Testis (tissue), 2 donors: ENCODE results near the gene ZNF83.

Experiments used
- POLR2A ChIP-seq: fragments of 450-650 bp; IDR thresholded peaks from one replicate; pipeline ENCODE4 v1.6.1; 2017; ENCODE audit warnings: antibody characterized with exemption, mild to moderate bottlenecking, moderate library complexity
- TF ChIP-seq, protein P1 (sequence below), 3 experiments: fragments of 450-650 bp in 2 of 3; fragments of 200-600 bp in 1 of 3; sonication (generic) in 1 of 3; IDR thresholded peaks; one replicate each; pipeline ENCODE4 v1.5.1; 2016 to 2019; ENCODE audit warnings: antibody characterized with exemption in 3 of 3, mild to moderate bottlenecking in 2 of 3, moderate library complexity in 1 of 3

DNA sequence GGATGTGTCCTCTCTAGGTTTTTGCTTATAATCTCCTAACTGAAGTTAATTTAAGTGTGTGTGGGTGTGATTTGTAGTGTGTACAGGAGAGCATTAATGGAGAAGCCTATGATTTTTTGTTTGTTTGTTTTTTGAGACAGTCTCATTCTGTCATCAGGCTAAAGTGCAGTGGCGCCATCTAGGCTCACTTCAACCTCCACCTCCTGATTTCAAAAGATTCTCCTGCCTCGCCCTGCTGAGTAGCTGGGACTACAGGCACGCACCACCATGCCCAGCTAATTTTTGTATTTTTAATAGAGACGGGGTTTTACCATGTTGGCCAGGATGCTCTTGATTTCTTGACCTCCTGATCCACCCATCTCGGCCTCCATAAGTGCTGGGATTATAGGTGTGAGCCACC, 47.4 kb downstream of the ZNF83 start:
- no peak for TF ChIP-seq POLR2A
- TF ChIP-seq, protein P1, sequence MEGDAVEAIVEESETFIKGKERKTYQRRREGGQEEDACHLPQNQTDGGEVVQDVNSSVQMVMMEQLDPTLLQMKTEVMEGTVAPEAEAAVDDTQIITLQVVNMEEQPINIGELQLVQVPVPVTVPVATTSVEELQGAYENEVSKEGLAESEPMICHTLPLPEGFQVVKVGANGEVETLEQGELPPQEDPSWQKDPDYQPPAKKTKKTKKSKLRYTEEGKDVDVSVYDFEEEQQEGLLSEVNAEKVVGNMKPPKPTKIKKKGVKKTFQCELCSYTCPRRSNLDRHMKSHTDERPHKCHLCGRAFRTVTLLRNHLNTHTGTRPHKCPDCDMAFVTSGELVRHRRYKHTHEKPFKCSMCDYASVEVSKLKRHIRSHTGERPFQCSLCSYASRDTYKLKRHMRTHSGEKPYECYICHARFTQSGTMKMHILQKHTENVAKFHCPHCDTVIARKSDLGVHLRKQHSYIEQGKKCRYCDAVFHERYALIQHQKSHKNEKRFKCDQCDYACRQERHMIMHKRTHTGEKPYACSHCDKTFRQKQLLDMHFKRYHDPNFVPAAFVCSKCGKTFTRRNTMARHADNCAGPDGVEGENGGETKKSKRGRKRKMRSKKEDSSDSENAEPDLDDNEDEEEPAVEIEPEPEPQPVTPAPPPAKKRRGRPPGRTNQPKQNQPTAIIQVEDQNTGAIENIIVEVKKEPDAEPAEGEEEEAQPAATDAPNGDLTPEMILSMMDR (IDR thresholded peaks at IDR 0.05) = no peak
